Measurements from ENCODE around the gene CPEB2.
"Not testable (repeated sequence)": the region's sequence is repeated elsewhere in the genome, so short reads cannot be mapped to it uniquely, and the experiment has no call there.

Gene CPEB2

GRCh38 chr4:15043922-15044321 lies 41.6 kb downstream of the CPEB2 start:
- DNase-seq = peak in 1 of 51 donors; percentile 32

- no peak for DNase-seq
Observed at GRCh38 chr4:15054541-15054940, 52.3 kb downstream of the CPEB2 start.

- no peak for DNase-seq
Observed at GRCh38 chr4:15060213-15060612, 57.9 kb downstream of the CPEB2 start.

DNA sequence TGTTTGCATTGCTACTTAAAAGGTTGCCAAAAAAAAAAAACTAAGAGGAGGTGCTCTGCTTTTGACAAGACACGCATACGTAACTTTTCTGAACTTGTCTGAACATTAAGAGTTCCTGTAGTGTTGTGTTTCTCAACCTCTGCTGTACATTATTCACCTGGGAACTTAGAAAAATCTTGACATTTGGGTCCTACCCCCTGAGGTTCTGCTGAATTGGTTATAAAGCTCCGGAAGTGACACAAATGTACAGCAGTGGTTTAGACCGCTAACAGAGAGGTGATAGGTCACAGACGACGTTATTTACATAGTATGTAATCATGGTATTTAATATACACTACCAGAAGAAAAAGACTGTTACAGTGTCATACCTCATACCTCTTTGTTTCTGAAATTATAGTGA lies 61.1 kb downstream of the CPEB2 start:
- no peak for DNase-seq

- DNase-seq = no peak
Observed at GRCh38 chr4:15065516-15065915, 63.2 kb downstream of the CPEB2 start.

- DNase-seq = no peak
Observed at GRCh38 chr4:15066140-15066539, 63.9 kb downstream of the CPEB2 start.

DNA sequence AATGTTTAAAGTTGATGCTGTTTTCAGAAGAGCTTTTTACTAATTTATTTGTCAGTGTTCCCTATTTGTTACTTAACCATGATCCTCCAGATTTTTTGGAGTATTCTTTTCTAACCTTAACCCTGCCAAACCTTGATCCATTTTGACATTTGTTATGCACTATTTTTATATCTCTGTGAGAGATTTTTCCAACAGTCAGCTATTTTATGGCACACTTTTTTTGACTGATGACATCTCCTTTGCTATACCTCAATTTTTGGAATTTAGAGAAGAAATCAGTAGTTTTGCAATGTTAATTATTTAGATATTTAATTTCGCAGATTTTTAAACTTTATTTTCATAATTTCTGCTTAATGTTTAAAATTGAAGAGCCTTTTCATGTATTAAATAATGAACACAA lies 66.0 kb downstream of the CPEB2 start:
- DNase-seq = no peak

DNA sequence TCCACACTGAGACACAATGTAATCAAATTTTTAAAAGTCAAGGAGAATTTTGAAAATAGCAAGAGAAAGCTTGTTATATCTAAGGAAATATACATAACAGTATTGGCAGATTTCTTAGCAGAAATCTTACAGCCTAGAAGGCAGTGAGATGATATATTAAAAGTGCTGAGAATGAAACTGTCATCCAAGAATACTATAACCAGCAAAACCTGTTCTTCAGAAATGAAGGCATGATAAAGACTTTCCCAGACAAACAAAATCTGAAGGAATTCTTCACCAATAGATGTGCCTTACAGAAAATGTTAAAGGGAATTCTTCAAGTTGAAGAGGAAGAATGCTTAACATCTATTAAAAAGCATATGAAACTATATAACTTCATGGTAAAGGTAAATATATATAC lies 73.6 kb downstream of the CPEB2 start:
- no peak for DNase-seq

DNA sequence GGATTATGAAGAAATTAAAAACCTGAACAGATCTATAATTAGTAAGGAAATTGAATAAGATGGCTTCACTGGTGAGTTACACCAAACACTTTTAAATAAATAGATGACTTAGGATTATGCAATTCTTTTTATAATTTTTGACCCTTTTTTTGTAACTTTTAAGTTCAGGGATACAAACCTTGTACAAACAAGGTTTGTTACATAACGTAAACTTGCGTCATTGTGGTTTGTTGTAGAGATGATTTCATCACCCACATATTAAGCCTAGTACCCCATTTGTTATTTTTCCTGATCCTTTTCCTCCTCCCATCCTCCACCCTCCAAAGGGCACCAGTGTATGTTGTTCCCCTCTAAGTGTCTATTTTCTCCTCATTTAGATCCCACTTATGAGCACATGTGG lies 75.7 kb downstream of the CPEB2 start:
- DNase-seq = no peak

GRCh38 chr4:15078682-15079642 lies 76.7 kb downstream of the CPEB2 start:
- no peak for DNase-seq

DNA sequence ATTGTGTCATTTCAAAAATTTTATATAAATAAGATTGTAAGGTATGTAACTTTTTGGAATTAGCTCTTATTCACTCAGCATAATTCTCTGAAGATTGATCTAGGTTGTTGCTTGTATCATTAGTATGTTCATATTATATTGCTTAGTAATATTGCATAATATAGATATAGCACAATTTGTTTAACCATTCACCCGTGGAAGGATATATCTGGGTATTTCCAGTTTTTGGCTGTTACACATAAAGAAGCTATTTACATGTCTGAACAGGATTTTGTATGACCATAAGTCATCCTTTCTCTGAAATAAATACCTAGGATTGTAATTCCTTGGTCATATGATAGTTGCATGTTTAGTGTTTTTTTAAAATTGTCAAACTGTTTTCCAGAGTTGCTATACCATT lies 82.5 kb downstream of the CPEB2 start:
- no peak for DNase-seq

DNA sequence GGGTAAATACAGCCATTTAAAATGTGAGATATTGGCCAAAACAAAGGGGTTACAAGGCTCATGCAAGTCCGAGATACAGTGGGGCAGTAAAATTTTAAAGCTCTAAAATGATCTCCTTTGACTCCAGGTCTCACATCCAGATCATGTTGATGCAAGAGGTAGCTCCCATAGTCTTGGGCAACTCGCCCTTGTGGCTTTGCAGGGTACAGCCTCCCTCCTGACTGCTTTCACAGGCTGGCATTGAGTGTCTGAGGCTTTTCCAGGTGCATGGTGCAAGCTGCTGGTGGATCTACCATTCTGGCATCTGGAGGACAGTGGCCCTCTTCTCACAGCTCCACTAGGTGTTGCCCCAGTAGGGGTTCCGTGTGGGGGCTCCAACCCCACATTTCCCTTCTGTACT lies 83.5 kb downstream of the CPEB2 start:
- DNase-seq = not testable (repeated sequence)

- DNase-seq = not testable (repeated sequence)
Observed at GRCh38 chr4:15086259-15086658, 84.0 kb downstream of the CPEB2 start.

DNA sequence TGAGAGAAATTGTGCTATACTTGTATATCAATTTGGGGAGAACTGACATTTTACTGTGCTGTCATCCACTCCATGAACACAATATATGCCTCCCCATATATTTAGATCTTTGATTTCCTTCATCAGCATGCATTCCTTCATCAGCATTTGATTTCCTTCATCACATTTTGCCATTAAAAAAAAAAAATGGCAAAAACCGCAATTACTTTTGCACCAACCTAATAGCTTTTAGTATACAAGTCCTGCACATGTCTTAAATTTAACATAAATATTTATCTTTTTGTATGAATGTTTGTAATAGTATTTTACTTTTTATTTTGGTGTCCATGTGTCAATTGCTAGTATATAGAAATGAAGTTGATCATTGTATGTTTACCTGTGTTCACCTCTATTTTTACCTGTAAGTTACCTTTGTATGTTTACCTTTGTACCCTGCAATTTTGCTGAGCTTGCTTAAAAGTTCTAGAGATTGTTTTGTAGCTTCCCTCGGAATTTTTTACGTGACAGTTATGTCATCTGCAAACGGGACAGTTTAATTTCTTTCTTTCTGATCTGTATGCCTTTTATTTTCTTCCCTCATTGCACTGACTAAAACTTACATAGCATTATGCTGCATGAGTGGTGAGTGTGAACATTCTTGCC lies 86.2 kb downstream of the CPEB2 start:
- DNase-seq = no peak

- no peak for DNase-seq
Observed at GRCh38 chr4:15089979-15090378, 87.7 kb downstream of the CPEB2 start.

DNA sequence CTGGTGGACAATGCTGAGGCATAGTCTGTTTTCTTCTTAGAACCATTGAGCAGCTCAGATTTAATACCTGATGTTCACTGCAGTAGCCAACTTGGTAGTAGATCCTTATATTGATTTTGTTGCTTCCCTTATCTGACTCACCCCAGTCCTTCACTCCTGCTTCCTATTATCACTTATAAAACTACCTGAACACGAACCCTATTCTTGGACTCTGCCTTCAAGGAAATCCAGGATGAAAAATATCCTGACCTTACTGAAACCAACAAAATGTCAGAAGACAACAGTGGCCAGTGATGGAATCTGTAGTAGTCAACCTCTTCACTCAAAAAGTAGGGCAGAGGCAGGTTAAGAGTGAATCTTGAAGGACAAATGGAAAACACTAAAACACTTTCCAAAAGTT lies 98.1 kb downstream of the CPEB2 start:
- DNase-seq = no peak

- peak in 31 of 51 donors; percentile 2 to 80 (median 15) for DNase-seq
Observed at GRCh38 chr4:15100994-15101695, 98.9 kb downstream of the CPEB2 start.

- no peak for DNase-seq
Observed at GRCh38 chr4:15104825-15105224, 102.5 kb downstream of the CPEB2 start.

GRCh38 chr4:15106399-15106798 lies 104.1 kb downstream of the CPEB2 start:
- DNase-seq = no peak

DNA sequence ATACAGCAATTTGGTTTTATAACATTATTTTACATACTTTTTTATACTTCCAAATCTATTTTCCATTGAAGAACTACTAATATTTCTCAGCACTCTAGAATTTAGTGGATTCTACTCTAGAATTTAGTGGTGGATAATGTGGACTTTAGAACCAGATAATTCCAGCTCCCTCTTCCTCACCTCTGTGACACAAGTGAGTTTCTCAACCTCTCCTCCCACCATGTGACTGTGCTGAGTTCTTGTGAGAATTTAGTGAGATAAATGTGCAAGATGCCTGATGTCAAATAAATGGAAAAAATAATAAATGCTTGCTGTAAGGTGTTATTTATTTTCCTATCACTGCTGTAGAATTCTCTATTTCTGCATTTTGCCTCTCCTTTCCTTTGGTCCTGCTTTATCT lies 107.3 kb downstream of the CPEB2 start:
- DNase-seq = no peak

- no peak for DNase-seq
Observed at GRCh38 chr4:15110120-15110571, 107.9 kb downstream of the CPEB2 start.

- DNase-seq = no peak
Observed at GRCh38 chr4:15116509-15117079, 114.3 kb downstream of the CPEB2 start.
